Thyroid gland (tissue), 4 donors: ENCODE data around the gene NCS1.

Experiments
- POLR2A ChIP-seq, 2 donors: fragments of 450-650 bp; IDR thresholded peaks; one replicate each; pipeline ENCODE4 v1.6.1; 2017; ENCODE audit warnings: antibody characterized with exemption in 2 of 2, mild to moderate bottlenecking in 2 of 2, moderate library complexity in 1 of 2
- TF ChIP-seq, protein P1 (sequence below), 6 experiments: fragments of 200-600 bp in 3 of 6; fragments of 450-650 bp in 3 of 6; sonication (generic) in 3 of 6; IDR thresholded peaks; one replicate each; pipeline ENCODE4 v1.5.1; 2016 to 2019; ENCODE audit warnings: antibody characterized with exemption in 6 of 6, mild to moderate bottlenecking in 2 of 6, inconsistent platforms in 1 of 6, moderate library complexity in 1 of 6

DNA sequence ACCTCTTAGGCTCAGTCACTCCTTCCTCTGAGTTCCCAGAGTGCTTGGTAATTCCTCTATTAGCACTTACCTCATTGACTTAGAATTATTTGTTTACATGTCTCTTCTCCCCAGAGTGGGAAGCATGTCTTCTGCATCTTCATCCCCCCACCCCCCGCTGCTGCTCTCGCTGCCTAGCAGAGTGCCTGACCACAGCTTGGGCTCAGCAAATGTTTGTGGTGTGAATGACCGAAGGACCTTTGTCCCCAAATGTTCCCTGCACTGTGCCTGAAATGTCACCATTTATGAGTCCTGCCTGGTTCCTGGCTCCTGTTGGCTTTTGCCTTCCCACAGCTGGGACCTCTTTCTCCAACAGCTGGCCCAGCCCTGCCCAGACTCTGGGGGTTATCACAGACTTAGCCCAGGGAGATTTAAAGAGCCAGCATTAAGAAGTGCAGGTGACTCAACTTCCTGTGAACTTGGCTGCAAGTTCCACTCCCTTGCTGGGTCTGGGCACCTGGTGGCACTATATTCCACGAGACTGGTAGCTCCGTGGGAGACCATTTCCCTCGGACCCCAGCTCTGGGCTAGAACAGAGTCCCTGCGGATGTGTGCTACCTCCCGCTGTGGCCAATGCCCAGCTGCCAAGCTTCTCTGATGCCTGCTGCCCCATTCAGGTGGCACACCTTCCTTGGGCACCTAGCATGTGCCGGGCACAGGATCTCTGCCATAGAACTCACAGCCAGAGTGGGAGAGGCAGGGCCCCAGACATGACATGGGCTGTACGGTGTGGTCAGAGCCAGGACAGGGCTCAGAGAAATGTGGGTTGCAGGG is 91.6 kb downstream of the NCS1 start:
- TF ChIP-seq, protein P1, sequence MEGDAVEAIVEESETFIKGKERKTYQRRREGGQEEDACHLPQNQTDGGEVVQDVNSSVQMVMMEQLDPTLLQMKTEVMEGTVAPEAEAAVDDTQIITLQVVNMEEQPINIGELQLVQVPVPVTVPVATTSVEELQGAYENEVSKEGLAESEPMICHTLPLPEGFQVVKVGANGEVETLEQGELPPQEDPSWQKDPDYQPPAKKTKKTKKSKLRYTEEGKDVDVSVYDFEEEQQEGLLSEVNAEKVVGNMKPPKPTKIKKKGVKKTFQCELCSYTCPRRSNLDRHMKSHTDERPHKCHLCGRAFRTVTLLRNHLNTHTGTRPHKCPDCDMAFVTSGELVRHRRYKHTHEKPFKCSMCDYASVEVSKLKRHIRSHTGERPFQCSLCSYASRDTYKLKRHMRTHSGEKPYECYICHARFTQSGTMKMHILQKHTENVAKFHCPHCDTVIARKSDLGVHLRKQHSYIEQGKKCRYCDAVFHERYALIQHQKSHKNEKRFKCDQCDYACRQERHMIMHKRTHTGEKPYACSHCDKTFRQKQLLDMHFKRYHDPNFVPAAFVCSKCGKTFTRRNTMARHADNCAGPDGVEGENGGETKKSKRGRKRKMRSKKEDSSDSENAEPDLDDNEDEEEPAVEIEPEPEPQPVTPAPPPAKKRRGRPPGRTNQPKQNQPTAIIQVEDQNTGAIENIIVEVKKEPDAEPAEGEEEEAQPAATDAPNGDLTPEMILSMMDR (IDR thresholded peaks at IDR 0.05), result no peak
- TF ChIP-seq POLR2A (IDR thresholded peaks at IDR 0.05), result no peak
